Spleen (tissue), 11 donors: ENCODE measurements around the gene DNAH10. TPM values are rescaled to one million over a fixed set of nuclear protein-coding genes. Genes with fewer than 3 reads are reported as not detected.
A peak's percentile ranks its signal among the peaks of the same experiment; 100 is the strongest.

Experiments used
- DNase-seq: peaks from one replicate; pipeline ENCODE4 v3.0.0-alpha.2; 2020
- H3K27ac ChIP-seq, 8 donors: fragments of 200-600 bp; sonication (generic) in 7 of 8; 1 replicate in 4 of 8; 2 replicates in 4 of 8; pipeline versions ENCODE4 v1.5.0 to v1.8.0; 2016 to 2021; ENCODE audit warnings: inconsistent platforms in 4 of 8, mild to moderate bottlenecking in 4 of 8, moderate library complexity in 1 of 8
- H3K27me3 ChIP-seq, 7 donors: fragments of 200-600 bp; sonication (generic) in 6 of 7; replicated peaks in 1 of 7; 1 replicate in 4 of 7; 2 replicates in 3 of 7; pipeline versions ENCODE4 v1.5.0 to v1.8.0; 2016 to 2021; ENCODE audit warnings: inconsistent platforms in 3 of 7, mild to moderate bottlenecking in 1 of 7
- H3K36me3 ChIP-seq, 6 donors: fragments of 200-600 bp; sonication (generic) in 5 of 6; 1 replicate in 4 of 6; 2 replicates in 2 of 6; pipeline versions ENCODE4 v1.5.0 to v1.8.0; 2016 to 2021; ENCODE audit warnings: inconsistent platforms in 2 of 6
- H3K4me1 ChIP-seq, 6 donors: fragments of 200-600 bp; sonication (generic) in 5 of 6; 1 replicate in 3 of 6; 2 replicates in 3 of 6; pipeline versions ENCODE4 v1.5.0 to v1.8.0; 2016 to 2021; ENCODE audit warnings: inconsistent platforms in 3 of 6
- H3K4me3 ChIP-seq, 8 donors: fragments of 200-600 bp; sonication (generic) in 7 of 8; 1 replicate in 4 of 8; 2 replicates in 4 of 8; pipeline versions ENCODE4 v1.5.0 to v1.8.0; 2016 to 2021; ENCODE audit warnings: inconsistent platforms in 4 of 8, mild to moderate bottlenecking in 4 of 8, moderate library complexity in 2 of 8
- H3K9me3 ChIP-seq, 8 donors: fragments of 200-600 bp; sonication (generic) in 7 of 8; 1 replicate in 4 of 8; 2 replicates in 4 of 8; pipeline versions ENCODE4 v1.5.0 to v1.8.0; 2016 to 2021; ENCODE audit warnings: inconsistent platforms in 4 of 8
- CTCF ChIP-seq, 11 experiments: fragments of 200-600 bp in 7 of 11; fragments of 450-650 bp in 4 of 11; sonication (generic) in 4 of 11; IDR thresholded peaks in 8 of 11; conservative IDR thresholded peaks in 3 of 11; 1 replicate in 7 of 11; 2 replicates in 4 of 11; pipeline versions ENCODE4 v1.4.0 to v1.8.0; 2016 to 2021; ENCODE audit warnings: antibody characterized with exemption in 11 of 11, inconsistent platforms in 4 of 11, mild to moderate bottlenecking in 1 of 11
- POLR2A ChIP-seq, 3 donors: fragments of 450-650 bp; IDR thresholded peaks; one replicate each; pipeline ENCODE4 v1.5.1; 2017; ENCODE audit warnings: antibody characterized with exemption in 3 of 3, mild to moderate bottlenecking in 1 of 3
- POLR2AphosphoS5 ChIP-seq, 3 donors: sonication (generic); formaldehyde crosslinking; IDR thresholded peaks; one replicate each; pipeline ENCODE4 v1.5.1; 2017; ENCODE audit warnings: antibody characterized with exemption in 3 of 3
- WGBS, 5 donors: extraction: QIAGEN DNeasy Blood & Tissue Kit in 3 of 5; methylation state at CpG; one replicate each; pipeline versions ENCODE4 v1.1.5 to v1.1.7; 2013 to 2018; 5-methylcytosine and 5-hydroxymethylcytosine counted together
- intact Hi-C: fragments of 100-400 bp; cut with DNase I; formaldehyde crosslinking; loops from one replicate; pipeline ENCODE4 v1.15.0; 2023; ENCODE audit warnings: low total_unique reads
- polyA plus RNA-seq, 3 donors: library from polyadenylated mRNA; stranded (reverse); fragments of 200-250 nt; gene quantifications; one replicate each; pipeline ENCODE4 v1.2.1, GENCODE V29; 2013
- total RNA-seq, 7 donors: library from RNA; depleted of rRNA in 3 of 7; stranded (reverse); fragments of >200 nt in 3 of 7; fragmentation: NEBNext Ultra II Directional in 4 of 7; extraction: Animal tissue kit (Norgen Biotek cat#: 25700) in 4 of 7; gene quantifications; one replicate each; pipeline versions ENCODE4 v1.1.0 to v1.2.1, GENCODE V29; 2016 to 2021
- donor health status: healthy with polysubstance abuse.
- donor health status: DM: no; HTN: no; CAD: no; lungs with moderate emphysema.
- donor health status: DM: no; HTN: no; CAD: no.
- donor health status: Bipolar disorder and iron deficiency.
- donor health status: healthy.
- donor health status: DM: no; HTN: no; CAD: no.
- donor health status: DM: yes; HTN: yes; CAD: no.

DNAH10 gene
- total and polyA plus RNA-seq, 10 donors = 0.23 to 2.2 (median 0.43) TPM; not detected in 1

DNA sequence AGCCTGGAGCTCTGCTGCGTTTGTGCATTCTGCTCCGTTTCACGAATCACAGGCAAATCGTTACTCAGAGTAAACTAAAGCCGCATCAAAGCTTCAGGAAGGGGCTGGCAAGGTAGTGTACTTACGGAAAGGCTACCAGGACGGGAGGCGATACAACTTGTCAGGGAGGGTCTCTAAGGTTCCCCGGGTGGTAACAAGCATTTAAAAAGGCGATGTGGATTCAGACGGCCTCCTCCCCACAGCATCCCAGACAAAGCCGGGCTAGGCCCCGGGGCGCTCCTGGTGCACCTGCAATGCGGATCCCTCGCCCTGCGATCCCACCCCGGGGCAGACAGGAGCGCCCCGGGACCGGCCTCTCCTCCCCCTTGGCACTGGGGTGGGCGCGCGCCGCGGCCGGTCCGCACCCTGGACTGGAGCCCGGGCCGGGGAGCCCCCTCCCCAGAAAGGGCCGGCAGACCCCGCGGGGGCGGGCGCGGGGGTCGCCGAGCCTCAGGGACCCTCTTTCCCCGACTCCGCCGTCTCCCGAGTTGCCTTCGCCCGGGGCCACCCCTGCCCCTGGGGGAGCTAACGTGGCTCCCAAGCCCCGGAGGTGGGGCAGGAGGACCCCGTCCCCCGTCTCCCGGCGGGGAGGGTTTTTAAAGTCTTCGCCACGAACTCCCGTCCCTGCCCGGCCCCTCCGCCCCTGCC, 209.8 kb downstream of the DNAH10 start:
- WGBS, 5 donors = 0 to 1% (median 1%) methylated on average over 13 to 55 of the region's 55 CpGs
- no peaks in the 10 kb centered on the region for H3K9me3 ChIP-seq
- H3K36me3 ChIP-seq = peaks cover 0 to 21% (median 2%) of the 10 kb centered on the region in 6 donors
- peaks cover 0 to 5% (median 0%) of the 10 kb centered on the region in 7 donors for H3K27me3 ChIP-seq
- peak overlapping the region; percentile 79 to 92 (median 86) for H3K27ac ChIP-seq
- TF ChIP-seq CTCF (IDR thresholded peaks at IDR 0.05 in 8 of 11, conservative IDR thresholded peaks at IDR 0.05 in 3 of 11) (no peak), POLR2A (IDR thresholded peaks at IDR 0.05) (no peak), POLR2AphosphoS5 (IDR thresholded peaks at IDR 0.05) (no peak)
- no peak for DNase-seq
- intact Hi-C loops = no loop called here
- peak overlapping the region; percentile 68 to 99 (median 92) for H3K4me3 ChIP-seq
- peaks cover 0 to 46% (median 27%) of the 10 kb centered on the region in 6 donors for H3K4me1 ChIP-seq

DNA sequence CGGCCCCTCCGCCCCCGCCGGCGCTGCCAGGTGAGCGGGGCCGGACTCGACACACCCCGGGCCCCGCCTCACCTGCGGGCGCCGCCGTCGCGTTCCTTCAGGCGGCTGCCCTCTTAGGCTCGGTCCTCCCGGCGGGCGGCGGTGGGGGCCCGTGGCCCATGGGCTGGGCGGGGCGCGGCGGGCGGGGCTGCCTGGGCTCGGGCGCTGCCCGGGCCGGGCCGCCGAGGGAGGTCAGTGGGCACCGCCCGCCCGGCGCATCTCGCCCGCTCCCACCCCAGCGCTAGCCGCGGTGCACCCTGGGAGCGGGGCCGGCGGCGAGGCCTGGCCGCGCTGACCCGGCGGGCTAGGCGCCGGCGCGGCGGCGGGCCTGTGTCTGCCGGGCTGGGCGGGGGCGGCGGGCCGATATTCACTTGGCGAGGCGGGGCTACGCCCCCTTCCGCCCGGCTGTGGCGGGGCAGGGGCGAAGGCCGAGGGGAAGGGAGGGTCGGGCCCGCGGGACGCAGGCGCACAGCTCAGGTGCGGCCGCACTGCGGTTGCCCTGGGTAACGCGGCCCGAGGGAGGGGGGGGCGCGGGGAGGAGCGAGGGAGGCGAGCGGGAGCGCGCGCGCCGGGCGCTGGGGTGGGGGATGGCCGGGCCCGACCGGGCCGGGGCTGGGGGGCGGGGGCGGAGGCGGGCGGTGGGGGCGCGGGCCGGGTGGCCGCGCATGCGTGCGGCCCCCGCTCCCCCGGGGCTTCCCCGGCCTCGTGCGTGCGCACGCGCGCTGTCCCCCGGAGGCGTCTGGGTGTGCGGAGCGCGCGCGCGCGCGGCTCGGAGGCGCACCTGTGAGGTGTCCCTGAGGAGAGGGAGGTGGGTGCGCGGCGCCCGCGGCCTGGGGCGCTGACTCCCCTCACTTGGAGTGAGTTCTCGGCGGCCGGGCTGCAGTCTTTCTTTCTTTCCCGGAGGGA, 210.6 kb downstream of the DNAH10 start, which contains the start of the genes CCDC92 and ZNF664:
TSS of gene CCDC92 (minus strand) at position 375 of the 945 bp plus-strand sequence. CDS start 28,526 bp downstream, outside the sequence.
TSS of gene ZNF664 (plus strand) at position 759 of the 945 bp plus-strand sequence. CDS start 38,930 bp downstream, outside the sequence.
- peak; percentile 99 for DNase-seq
- Histone ChIP-seq H3K4me1 (peaks cover 0 to 46% (median 27%) of the 10 kb centered on the region in 6 donors), H3K36me3 (peaks cover 0 to 25% (median 3%) of the 10 kb centered on the region in 6 donors), H3K27ac (peak within 1 kb of the TSS; percentile 79 to 92 (median 86)), H3K4me3 (peak within 1 kb of the TSS; percentile 84 to 99 (median 92)), H3K9me3 (no peaks in the 10 kb centered on the region), H3K27me3 (peaks cover 0 to 5% (median 0%) of the 10 kb centered on the region in 7 donors)
- WGBS, 5 donors = 0 to 1% (median 0%) methylated on average over 28 to 136 of the region's 138 CpGs; no CpG with 5 or more reads in 1 of the 5 donors
- intact Hi-C loops = no loop called here
- TF ChIP-seq POLR2AphosphoS5 (IDR thresholded peaks at IDR 0.05) (peak; percentile 72 to 86 (median 85)), CTCF (IDR thresholded peaks at IDR 0.05 in 8 of 11, conservative IDR thresholded peaks at IDR 0.05 in 3 of 11) (peak in 2 of 11 experiments; percentile 29 to 43), POLR2A (IDR thresholded peaks at IDR 0.05) (peak in 1 of 3 donors; percentile 39)

DNA sequence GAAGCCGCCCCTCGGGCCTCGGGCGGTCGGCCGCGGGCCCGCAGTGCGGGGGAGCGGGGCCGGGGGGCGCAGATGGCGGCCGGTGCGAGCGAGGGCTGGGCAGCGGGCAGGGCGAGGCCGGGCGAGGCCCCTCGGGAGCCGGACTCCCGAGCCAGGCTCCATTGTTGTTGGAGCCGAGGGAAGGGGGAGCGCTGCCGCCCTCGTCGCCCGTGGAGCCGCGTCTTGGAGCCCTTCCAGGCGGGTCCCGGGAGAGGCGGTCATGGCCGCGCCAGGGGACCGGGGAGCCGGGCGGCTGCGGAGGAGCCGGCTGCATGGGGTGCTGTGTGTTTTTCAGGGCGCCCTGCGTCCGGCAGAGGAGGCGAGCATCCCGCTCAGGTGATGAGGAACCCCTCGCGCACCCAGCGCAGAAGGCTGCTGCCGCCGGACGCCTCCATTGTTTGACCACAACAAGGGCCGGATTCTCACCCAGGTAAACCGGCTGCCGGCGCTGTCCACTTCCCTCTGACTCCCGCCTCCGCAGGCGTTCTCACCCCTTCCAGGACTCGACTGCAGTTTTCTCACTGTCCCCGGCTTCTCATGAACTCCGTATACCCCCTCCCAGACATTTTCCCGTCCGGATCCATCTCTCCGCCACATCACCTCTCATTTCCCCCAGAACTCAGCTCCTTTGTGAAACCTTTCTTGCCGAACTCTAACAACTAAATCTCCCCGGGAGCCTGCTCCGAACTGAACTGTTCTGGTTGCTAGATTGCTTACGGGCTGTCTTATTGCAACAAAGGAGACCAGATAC, 211.6 kb downstream of the DNAH10 start:
- WGBS, 5 donors = 3 to 8% (median 4%) methylated on average over 24 to 69 of the region's 69 CpGs
- H3K4me3 ChIP-seq = peak overlapping the region; percentile 84 to 99 (median 92)
- no peaks in the 10 kb centered on the region for H3K9me3 ChIP-seq
- peaks cover 0 to 28% (median 3%) of the 10 kb centered on the region in 6 donors for H3K36me3 ChIP-seq
- TF ChIP-seq CTCF (IDR thresholded peaks at IDR 0.05 in 8 of 11, conservative IDR thresholded peaks at IDR 0.05 in 3 of 11) (no peak), POLR2A (IDR thresholded peaks at IDR 0.05) (no peak), POLR2AphosphoS5 (IDR thresholded peaks at IDR 0.05) (peak in 1 of 3 donors; percentile 3)
- DNase-seq = peak; percentile 88
- H3K27me3 ChIP-seq = peaks cover 0 to 5% (median 0%) of the 10 kb centered on the region in 7 donors
- intact Hi-C loops = no loop called here
- peaks cover 0 to 46% (median 27%) of the 10 kb centered on the region in 6 donors for H3K4me1 ChIP-seq
- H3K27ac ChIP-seq = peak overlapping the region in 7 of 8 donors; percentile 66 to 92 (median 87)
